ENCODE data around the gene RBM43. TPM values are rescaled to one million over a fixed set of nuclear protein-coding genes. Genes with fewer than 3 reads are reported as not detected.
A peak's percentile ranks its signal among the peaks of the same experiment; 100 is the strongest.

RBM43 gene
- total and polyA plus RNA-seq, 2 donors (not counting 1 experiment from before 2014, with no cell fraction given), result 12.4 to 13.8 TPM

GRCh38 chr2:151275291-151275690, 13.6 kb upstream of the RBM43 start:
- no peak overlapping the region for H3K27ac ChIP-seq (ENCODE audit: insufficient read depth, low read length)
- no peaks in the 10 kb centered on the region for H3K9me3 ChIP-seq (ENCODE audit: control insufficient read depth, insufficient read depth, low read depth, low read length)
- H4K20me1 ChIP-seq (ENCODE audit: control insufficient read depth, extremely low read depth, insufficient read depth, low read length), result no peaks in the 10 kb centered on the region
- H3K4me2 ChIP-seq (ENCODE audit: extremely low read depth, insufficient read depth, low read length), result no peak overlapping the region
- no peak for TF ChIP-seq EZH2 (IDR thresholded peaks at IDR 0.05; ENCODE audit: low read length, missing control alignments)
- no peak for TF ChIP-seq CTCF (conservative IDR thresholded peaks at IDR 0.05 in 1 of 2, IDR thresholded peaks at IDR 0.05 in 1 of 2; ENCODE audit: low read depth in 1 of 2, low read length in 2 of 2)
- no peak overlapping the region for H3K9ac ChIP-seq (ENCODE audit: insufficient read depth, low read length)
- no peak overlapping the region for H2AFZ ChIP-seq (ENCODE audit: low read length)
- H3K79me2 ChIP-seq (ENCODE audit: control insufficient read depth, insufficient read depth, low read length), result no peaks in the 10 kb centered on the region
- H3K4me3 ChIP-seq (replicated peaks in 1 of 4; ENCODE audit: control extremely low read depth in 1 of 4, insufficient read depth in 1 of 4, low read depth in 3 of 4, low read length in 4 of 4), result no peak overlapping the region
- H3K27me3 ChIP-seq (ENCODE audit: control insufficient read depth, insufficient read depth, low read length), result no peaks in the 10 kb centered on the region
- DNase-seq (ENCODE audit: low read depth in 2 of 2), result no peak
- H3K36me3 ChIP-seq (ENCODE audit: control insufficient read depth, insufficient read depth, low read length), result no peaks in the 10 kb centered on the region
- no peaks in the 10 kb centered on the region for H3K4me1 ChIP-seq (ENCODE audit: control insufficient read depth, extremely low read depth, insufficient read depth, low read length)

GRCh38 chr2:151271824-151272223, 10.2 kb upstream of the RBM43 start:
- Histone ChIP-seq H4K20me1 (ENCODE audit: control insufficient read depth, extremely low read depth, insufficient read depth, low read length) (no peaks in the 10 kb centered on the region), H3K9me3 (ENCODE audit: control insufficient read depth, insufficient read depth, low read depth, low read length) (no peaks in the 10 kb centered on the region), H3K27ac (ENCODE audit: insufficient read depth, low read length) (no peak overlapping the region), H3K4me1 (ENCODE audit: control insufficient read depth, extremely low read depth, insufficient read depth, low read length) (no peaks in the 10 kb centered on the region), H3K4me3 (replicated peaks in 1 of 4; ENCODE audit: control extremely low read depth in 1 of 4, insufficient read depth in 1 of 4, low read depth in 3 of 4, low read length in 4 of 4) (no peak overlapping the region), H3K4me2 (ENCODE audit: extremely low read depth, insufficient read depth, low read length) (no peak overlapping the region), H2AFZ (ENCODE audit: low read length) (no peak overlapping the region), H3K79me2 (ENCODE audit: control insufficient read depth, insufficient read depth, low read length) (no peaks in the 10 kb centered on the region), H3K27me3 (ENCODE audit: control insufficient read depth, insufficient read depth, low read length) (no peaks in the 10 kb centered on the region), H3K36me3 (ENCODE audit: control insufficient read depth, insufficient read depth, low read length) (no peaks in the 10 kb centered on the region), H3K9ac (ENCODE audit: insufficient read depth, low read length) (no peak overlapping the region)
- TF ChIP-seq CTCF (conservative IDR thresholded peaks at IDR 0.05 in 1 of 2, IDR thresholded peaks at IDR 0.05 in 1 of 2; ENCODE audit: low read depth in 1 of 2, low read length in 2 of 2), result no peak
- no peak for TF ChIP-seq EZH2 (IDR thresholded peaks at IDR 0.05; ENCODE audit: low read length, missing control alignments)
- DNase-seq (ENCODE audit: low read depth in 2 of 2), result no peak

GRCh38 chr2:151269798-151270568, 8.3 kb upstream of the RBM43 start:
- H3K9ac ChIP-seq (ENCODE audit: insufficient read depth, low read length), result no peak overlapping the region
- no peaks in the 10 kb centered on the region for H4K20me1 ChIP-seq (ENCODE audit: control insufficient read depth, extremely low read depth, insufficient read depth, low read length)
- no peaks in the 10 kb centered on the region for H3K4me1 ChIP-seq (ENCODE audit: control insufficient read depth, extremely low read depth, insufficient read depth, low read length)
- no peak overlapping the region for H3K4me3 ChIP-seq (replicated peaks in 1 of 4; ENCODE audit: control extremely low read depth in 1 of 4, insufficient read depth in 1 of 4, low read depth in 3 of 4, low read length in 4 of 4)
- no peak overlapping the region for H2AFZ ChIP-seq (ENCODE audit: low read length)
- no peaks in the 10 kb centered on the region for H3K27me3 ChIP-seq (ENCODE audit: control insufficient read depth, insufficient read depth, low read length)
- no peaks in the 10 kb centered on the region for H3K9me3 ChIP-seq (ENCODE audit: control insufficient read depth, insufficient read depth, low read depth, low read length)
- no peaks in the 10 kb centered on the region for H3K79me2 ChIP-seq (ENCODE audit: control insufficient read depth, insufficient read depth, low read length)
- no peak overlapping the region for H3K4me2 ChIP-seq (ENCODE audit: extremely low read depth, insufficient read depth, low read length)
- DNase-seq (ENCODE audit: low read depth in 2 of 2), result peak in 1 of 2 donors; percentile 44
- no peaks in the 10 kb centered on the region for H3K36me3 ChIP-seq (ENCODE audit: control insufficient read depth, insufficient read depth, low read length)
- no peak overlapping the region for H3K27ac ChIP-seq (ENCODE audit: insufficient read depth, low read length)
- no peak for TF ChIP-seq EZH2 (IDR thresholded peaks at IDR 0.05; ENCODE audit: low read length, missing control alignments)
- no peak for TF ChIP-seq CTCF (conservative IDR thresholded peaks at IDR 0.05 in 1 of 2, IDR thresholded peaks at IDR 0.05 in 1 of 2; ENCODE audit: low read depth in 1 of 2, low read length in 2 of 2)
